Aorta (tissue), 5 donors: ENCODE results near the gene NOC2L. TPM values are rescaled to one million over a fixed set of nuclear protein-coding genes. Genes with fewer than 3 reads are reported as not detected.
A peak's percentile ranks its signal among the peaks of the same experiment; 100 is the strongest.

ENCODE experiments used
- ATAC-seq: fragments of 200-7000 bp; cut with Tn5 transposase; one replicate; pipeline ENCODE4 v1.9.1; 2022; ENCODE audit warnings: moderate library complexity; ENCODE audit not compliant: low FRiP score
- DNase-seq, 2 donors: peaks; one replicate each; pipeline ENCODE4 v3.0.0-alpha.2; 2020
- H3K27ac ChIP-seq, 2 donors: one replicate each; pipeline ENCODE4 v1.5.1; 2013; ENCODE audit warnings: low read length in 2 of 2, mild to moderate bottlenecking in 2 of 2, moderate library complexity in 2 of 2, control low read depth in 1 of 2, inconsistent platforms in 1 of 2, low read depth in 1 of 2
- H3K27me3 ChIP-seq, 2 donors: one replicate each; pipeline ENCODE4 v1.6.1; 2013; ENCODE audit warnings: control low read depth in 1 of 2, low read length in 1 of 2, mild to moderate bottlenecking in 1 of 2, moderate library complexity in 1 of 2; ENCODE audit not compliant: insufficient read depth in 2 of 2, control insufficient read depth in 1 of 2
- H3K36me3 ChIP-seq, 2 donors: one replicate each; pipeline ENCODE4 v1.6.1; 2013; ENCODE audit warnings: control low read depth in 1 of 2, low read length in 1 of 2, mild to moderate bottlenecking in 1 of 2; ENCODE audit not compliant: insufficient read depth in 2 of 2, control insufficient read depth in 1 of 2
- H3K4me1 ChIP-seq, 2 donors: one replicate each; pipeline ENCODE4 v1.6.1; 2013; ENCODE audit warnings: low read length in 2 of 2, control low read depth in 1 of 2, mild to moderate bottlenecking in 1 of 2, moderate library complexity in 1 of 2; ENCODE audit not compliant: insufficient read depth in 2 of 2, control insufficient read depth in 1 of 2
- H3K4me3 ChIP-seq, 2 donors: one replicate each; pipeline ENCODE4 v1.5.1; 2013; ENCODE audit warnings: low read length in 2 of 2, control low read depth in 1 of 2, mild to moderate bottlenecking in 1 of 2
- H3K9me3 ChIP-seq: one replicate; pipeline ENCODE4 v1.6.1; 2013; ENCODE audit warnings: mild to moderate bottlenecking, low read length; ENCODE audit not compliant: control insufficient read depth
- WGBS, 2 donors: extraction: QIAGEN DNeasy Blood & Tissue Kit; methylation state at CpG; one replicate each; pipeline ENCODE4 v1.1.7; 2013; 5-methylcytosine and 5-hydroxymethylcytosine counted together
- intact Hi-C, 2 donors: fragments of 100-400 bp; cut with DNase I; formaldehyde crosslinking; loops; one replicate each; pipeline versions ENCODE4 v1.14.2 to v1.15.0; 2022
- polyA plus RNA-seq, 2 donors: library from polyadenylated mRNA; stranded (reverse); fragments of 200-250 nt; gene quantifications; one replicate each; pipeline ENCODE4 v1.2.3, GENCODE V29; 2013
- total RNA-seq, 2 donors: library from RNA; stranded (reverse); fragmentation: NEBNext Ultra II Directional; extraction: Animal tissue kit (Norgen Biotek cat#: 25700); gene quantifications; one replicate each; pipeline ENCODE4 v1.2.1, GENCODE V29; 2021
- donor health status: healthy with polysubstance abuse.
- donor health status: Bipolar disorder and iron deficiency.
- donor health status: DM: no; HTN: no; CAD: no.
- donor health status: DM: no; HTN: no; CAD: no.
- donor health status: DM: yes; HTN: yes; CAD: no.

The NOC2L gene
- total and polyA plus RNA-seq, 4 donors, result 17.3 to 55.5 (median 38.6) TPM

DNA sequence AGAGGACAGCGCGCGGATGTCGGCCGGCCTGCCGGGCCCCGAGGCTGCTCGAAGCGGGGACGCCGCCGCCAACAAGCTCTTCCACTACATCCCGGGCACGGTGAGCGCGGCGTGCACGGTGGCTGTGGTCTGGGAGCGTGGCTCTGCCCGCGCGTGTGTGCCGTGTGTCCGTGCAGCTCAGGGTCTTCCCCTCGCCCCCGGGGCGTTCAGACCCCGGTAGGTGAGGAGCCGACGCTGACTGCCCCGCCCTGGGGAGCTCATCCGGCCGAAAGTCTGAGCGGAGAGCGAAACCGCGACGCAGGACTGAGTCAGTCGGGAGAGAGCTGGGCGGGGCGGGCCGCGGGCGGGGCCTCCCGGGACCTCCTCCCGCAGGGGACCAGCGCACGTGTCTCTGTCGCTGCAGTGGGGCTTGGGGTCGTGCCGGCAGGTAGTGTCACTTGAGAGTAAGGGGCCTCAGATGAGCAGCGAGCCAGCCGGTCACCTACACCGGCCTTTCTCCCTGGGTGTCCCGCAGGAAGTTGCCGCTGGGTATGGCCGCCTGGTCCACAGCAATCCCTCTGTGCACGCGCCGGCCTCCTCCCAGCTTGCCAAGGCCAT is 7.7 kb upstream of the NOC2L start:
- H3K27me3 ChIP-seq, result no peaks in the 10 kb centered on the region

DNA sequence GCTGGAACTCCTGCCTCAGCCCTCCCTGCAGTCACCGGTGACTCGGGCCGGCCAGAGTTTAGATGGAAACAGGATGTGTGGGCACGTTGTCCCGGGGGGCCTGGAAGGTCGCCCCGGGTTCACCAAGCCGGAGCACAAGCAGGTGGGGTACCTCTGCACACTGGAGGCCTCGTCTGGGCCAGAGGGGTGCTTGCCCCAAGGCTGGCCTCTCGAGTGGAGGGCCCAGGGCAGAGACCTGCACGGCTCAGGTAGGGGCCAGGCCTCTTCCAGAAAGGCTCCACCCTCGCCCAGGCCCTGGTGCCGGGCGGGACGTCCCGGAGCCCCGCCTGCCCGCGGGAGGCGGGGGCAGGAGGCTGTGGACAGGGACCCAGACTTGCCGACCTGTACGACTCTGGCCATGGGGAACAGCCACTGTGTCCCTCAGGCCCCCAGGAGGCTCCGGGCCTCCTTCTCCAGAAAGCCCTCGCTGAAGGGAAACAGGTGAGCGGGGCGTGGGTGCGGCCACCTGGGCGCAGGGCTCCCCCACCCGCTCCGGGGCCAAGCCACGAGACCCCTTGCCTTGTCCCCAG is 7.2 kb upstream of the NOC2L start, which contains the start of gene PLEKHN1:
TSS of gene PLEKHN1 (plus strand) at position 348 of the 569 bp plus-strand sequence. CDS start at position 398, 50 bp downstream.
- ATAC-seq (peak; percentile 2), DNase-seq (no peak)
- Histone ChIP-seq H3K9me3 (no peaks in the 10 kb centered on the region), H3K27me3 (no peaks in the 10 kb centered on the region), H3K4me1 (no peaks in the 10 kb centered on the region), H3K4me3 (peak within 1 kb of the TSS; percentile 1 to 28), H3K36me3 (no peaks in the 10 kb centered on the region), H3K27ac (no peak within 1 kb of the TSS)
- WGBS, 2 donors, result 11 to 15% methylated on average over 30 to 31 of the region's 31 CpGs
- intact Hi-C loops, result no loop called here

More for the DNA sequence above, 7.7 kb upstream of the NOC2L start:
- intact Hi-C loops, result no loop called here
- peak overlapping the region; percentile 1 to 28 for H3K4me3 ChIP-seq
- no peaks in the 10 kb centered on the region for H3K36me3 ChIP-seq
- no peak overlapping the region for H3K27ac ChIP-seq
- peak; percentile 86 to 94 for DNase-seq
- WGBS, 2 donors, result 0% methylated on average over 58 to 60 of the region's 60 CpGs
- peak; percentile 72 for ATAC-seq
- H3K4me1 ChIP-seq, result no peaks in the 10 kb centered on the region
- H3K9me3 ChIP-seq, result no peaks in the 10 kb centered on the region

DNA sequence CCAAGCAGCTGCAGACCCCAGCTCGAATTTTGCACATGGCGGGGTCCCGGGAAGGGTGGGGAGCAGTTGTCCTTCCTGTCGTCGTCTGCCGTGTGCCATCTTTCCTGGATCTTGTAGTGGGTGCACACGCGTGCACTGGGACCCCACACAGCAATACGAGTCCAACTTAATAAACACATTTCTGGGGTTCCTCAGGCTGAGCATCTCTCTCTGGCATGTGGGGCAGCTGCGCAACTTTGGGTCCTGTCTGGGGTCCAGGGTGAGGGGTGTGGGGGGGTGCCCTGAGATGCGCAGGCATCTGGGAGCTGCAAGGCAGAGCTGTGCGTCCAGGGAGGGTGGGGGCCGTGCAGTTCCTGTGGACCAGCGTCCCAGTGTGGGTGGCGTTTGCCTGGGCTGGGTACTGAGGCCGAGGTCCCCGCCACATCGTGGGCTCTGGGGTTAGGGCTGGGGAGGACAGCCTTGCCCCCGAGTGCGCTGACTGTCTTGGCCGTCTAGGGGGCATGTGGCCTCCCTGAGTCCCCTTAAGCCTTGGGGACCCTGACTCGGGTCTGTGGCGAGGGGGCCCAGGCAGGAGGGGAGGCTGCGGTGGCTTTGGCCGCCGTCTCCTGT is 6.6 kb upstream of the NOC2L start:
- Histone ChIP-seq H3K27me3 (no peaks in the 10 kb centered on the region), H3K4me1 (no peaks in the 10 kb centered on the region), H3K4me3 (no peak overlapping the region), H3K9me3 (no peaks in the 10 kb centered on the region), H3K27ac (no peak overlapping the region), H3K36me3 (no peaks in the 10 kb centered on the region)
- ATAC-seq, result no peak
- DNase-seq, result no peak
- 86 to 87% methylated on average over 26 of the region's 26 CpGs for WGBS, 2 donors
- intact Hi-C loops, result no loop called here

DNA sequence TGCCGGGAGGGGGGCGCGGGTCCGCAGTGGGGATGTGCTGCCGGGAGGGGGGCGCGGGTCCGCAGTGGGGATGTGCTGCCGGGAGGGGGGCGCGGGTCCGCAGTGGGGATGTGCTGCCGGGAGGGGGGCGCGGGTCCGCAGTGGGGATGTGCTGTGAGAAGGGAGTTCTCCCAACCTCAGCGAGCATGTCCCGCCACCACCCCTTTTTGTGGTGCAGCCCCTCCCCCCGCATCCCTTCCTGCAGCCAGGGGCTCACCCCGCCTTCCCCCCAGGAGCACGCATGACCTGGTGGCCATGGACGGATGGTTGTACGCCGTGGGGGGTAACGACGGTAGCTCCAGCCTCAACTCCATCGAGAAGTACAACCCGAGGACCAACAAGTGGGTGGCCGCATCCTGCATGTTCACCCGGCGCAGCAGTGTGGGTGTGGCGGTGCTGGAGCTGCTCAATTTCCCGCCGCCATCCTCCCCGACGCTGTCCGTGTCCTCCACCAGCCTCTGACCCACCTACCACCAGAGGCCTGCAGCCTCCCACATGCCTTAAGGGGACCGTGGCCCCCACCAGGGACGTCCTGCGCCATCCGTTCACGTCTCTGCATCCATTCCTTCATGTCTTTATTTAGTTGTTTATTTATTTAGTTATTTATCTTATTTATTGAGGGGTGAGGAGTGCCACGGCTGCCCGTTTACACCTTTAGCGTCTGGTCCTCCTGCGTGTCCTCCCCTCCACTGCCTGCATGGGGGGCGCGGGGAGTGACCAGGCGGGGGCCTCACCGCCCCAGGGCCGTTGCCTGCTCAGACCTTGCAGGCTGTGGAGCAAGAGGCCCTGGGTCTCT is 5.9 kb upstream of the NOC2L start:
- no peaks in the 10 kb centered on the region for H3K4me1 ChIP-seq
- no peak overlapping the region for H3K4me3 ChIP-seq
- no peaks in the 10 kb centered on the region for H3K9me3 ChIP-seq
- H3K27ac ChIP-seq, result no peak overlapping the region
- DNase-seq, result no peak
- no peaks in the 10 kb centered on the region for H3K27me3 ChIP-seq
- WGBS, 2 donors, result 96 to 97% methylated on average over 36 to 44 of the region's 51 CpGs
- intact Hi-C loops, result no loop called here
- H3K36me3 ChIP-seq, result no peaks in the 10 kb centered on the region
- no peak for ATAC-seq

DNA sequence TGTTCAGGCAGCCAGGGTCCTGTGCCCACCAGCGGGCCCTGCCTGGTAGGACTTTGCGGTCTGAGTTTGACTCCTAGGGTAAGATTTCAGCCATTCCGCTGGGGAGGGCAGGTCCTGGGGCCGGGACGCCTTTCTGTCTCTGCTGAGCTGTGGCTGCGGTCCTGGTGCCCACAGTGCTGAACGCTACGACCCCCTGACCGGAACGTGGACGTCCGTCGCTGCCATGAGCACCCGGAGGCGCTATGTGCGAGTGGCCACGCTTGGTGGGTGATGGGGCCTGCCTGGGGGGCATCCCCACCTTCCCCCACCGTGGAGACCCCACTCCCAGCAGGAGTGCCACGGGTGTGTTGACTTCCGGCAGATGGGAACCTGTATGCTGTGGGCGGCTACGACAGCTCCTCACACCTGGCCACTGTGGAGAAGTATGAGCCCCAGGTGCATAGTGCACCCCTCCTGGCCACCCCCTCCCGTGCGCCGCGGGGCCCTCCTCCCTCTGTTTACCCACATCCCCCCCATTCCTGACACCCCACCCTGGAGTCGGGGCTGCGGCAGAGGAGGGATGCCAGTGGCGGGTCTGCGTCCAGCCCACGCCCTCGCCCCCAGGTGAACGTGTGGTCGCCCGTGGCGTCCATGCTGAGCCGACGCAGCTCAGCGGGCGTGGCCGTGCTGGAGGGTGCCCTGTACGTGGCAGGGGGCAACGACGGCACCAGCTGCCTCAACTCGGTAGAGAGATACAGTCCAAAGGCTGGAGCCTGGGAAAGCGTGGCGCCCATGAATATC is 4.9 kb upstream of the NOC2L start:
- DNase-seq, result no peak
- no peak for ATAC-seq
- Histone ChIP-seq H3K4me3 (no peak overlapping the region), H3K27me3 (no peaks in the 10 kb centered on the region), H3K36me3 (no peaks in the 10 kb centered on the region), H3K4me1 (no peaks in the 10 kb centered on the region), H3K27ac (no peak overlapping the region), H3K9me3 (no peaks in the 10 kb centered on the region)
- WGBS, 2 donors, result 94 to 95% methylated on average over 47 of the region's 47 CpGs
- intact Hi-C loops, result no loop called here

DNA sequence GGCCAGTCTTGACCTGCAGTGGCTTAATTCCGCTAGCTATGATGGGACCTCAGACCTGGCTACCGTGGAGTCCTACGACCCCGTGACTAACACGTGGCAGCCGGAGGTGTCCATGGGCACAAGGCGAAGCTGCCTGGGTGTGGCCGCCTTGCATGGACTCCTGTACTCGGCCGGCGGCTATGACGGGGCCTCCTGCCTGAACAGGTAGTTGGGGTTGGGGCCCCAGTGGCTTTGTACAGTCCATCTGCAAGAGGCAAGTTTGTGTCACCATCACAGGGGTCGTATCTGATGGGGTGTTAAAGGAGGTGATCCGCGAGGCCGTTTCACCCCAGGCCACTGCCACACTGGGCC is 4.2 kb upstream of the NOC2L start:
- intact Hi-C loops, result no loop called here
- Histone ChIP-seq H3K4me3 (no peak overlapping the region), H3K27ac (no peak overlapping the region), H3K36me3 (no peaks in the 10 kb centered on the region), H3K4me1 (no peaks in the 10 kb centered on the region), H3K27me3 (no peaks in the 10 kb centered on the region), H3K9me3 (no peaks in the 10 kb centered on the region)
- ATAC-seq (no peak), DNase-seq (no peak)
- WGBS, 2 donors, result 91 to 94% methylated on average over 16 of the region's 16 CpGs

DNA sequence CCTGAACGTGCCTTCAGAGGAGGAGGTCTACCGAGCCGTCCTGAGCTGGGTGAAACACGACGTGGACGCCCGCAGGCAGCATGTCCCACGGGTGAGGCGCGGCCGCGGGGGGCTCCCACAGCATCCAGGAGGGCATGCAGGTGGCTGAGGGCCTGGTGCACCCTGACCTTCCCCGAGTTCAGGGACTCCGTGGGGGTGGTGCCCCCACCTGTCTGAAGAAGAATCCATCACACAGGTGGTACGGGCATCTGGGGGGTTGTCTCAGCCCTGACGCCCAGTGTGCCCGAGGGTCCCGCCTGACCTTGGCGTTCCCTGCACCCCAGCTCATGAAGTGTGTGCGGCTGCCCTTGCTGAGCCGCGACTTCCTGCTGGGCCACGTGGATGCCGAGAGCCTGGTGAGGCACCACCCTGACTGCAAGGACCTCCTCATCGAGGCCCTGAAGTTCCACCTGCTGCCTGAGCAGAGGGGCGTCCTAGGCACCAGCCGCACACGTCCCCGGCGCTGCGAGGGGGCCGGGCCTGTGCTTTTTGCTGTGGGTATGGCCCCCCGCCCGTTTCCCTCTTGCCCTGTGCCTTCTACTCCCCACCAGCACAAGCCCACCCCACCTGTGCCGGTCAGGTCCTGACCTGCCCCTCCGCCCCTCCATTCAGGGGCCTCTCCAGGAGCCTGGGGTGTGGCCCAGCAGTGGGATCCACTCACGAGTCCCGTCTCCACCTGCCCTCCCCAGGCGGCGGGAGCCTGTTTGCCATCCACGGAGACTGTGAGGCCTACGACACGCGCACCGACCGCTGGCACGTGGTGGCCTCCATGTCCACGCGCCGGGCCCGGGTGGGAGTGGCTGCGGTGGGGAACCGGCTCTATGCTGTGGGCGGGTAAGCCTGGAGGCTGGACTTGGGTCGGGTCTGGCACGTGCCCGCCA is 3.6 kb upstream of the NOC2L start:
- ATAC-seq (no peak), DNase-seq (no peak)
- Histone ChIP-seq H3K9me3 (no peaks in the 10 kb centered on the region), H3K4me1 (no peaks in the 10 kb centered on the region), H3K27me3 (no peaks in the 10 kb centered on the region), H3K4me3 (no peak overlapping the region), H3K36me3 (no peaks in the 10 kb centered on the region), H3K27ac (no peak overlapping the region)
- intact Hi-C loops, result no loop called here
- 96 to 97% methylated on average over 57 of the region's 57 CpGs for WGBS, 2 donors
